ENCODE results near the gene MAN2B1. TPM values are rescaled to one million over a fixed set of nuclear protein-coding genes. Genes with fewer than 3 reads are reported as not detected.

Gene MAN2B1
- total RNA-seq, 3 donors from 2014 or later (not counting 1 experiment from before 2014, with no cell fraction given), result 107 to 118 (median 112) TPM

GRCh38 chr19:12689012-12689411, 22.5 kb upstream of the MAN2B1 start:
- Mint-ChIP-seq H3K27me3 (ENCODE audit: low read depth in 2 of 2) (no peaks in the 10 kb centered on the region), H3K4me1 (peaks cover 0 to 3% of the 10 kb centered on the region in 2 donors), H3K9me3 (no peaks in the 10 kb centered on the region), H3K4me3 (no peak overlapping the region), H3K36me3 (no peaks in the 10 kb centered on the region), H3K27ac (no peak overlapping the region)
- TF ChIP-seq CTCF (IDR thresholded peaks at IDR 0.05), result no peak
- Histone ChIP-seq H3K27me3 (ENCODE audit: control insufficient read depth, insufficient read depth, low read length) (no peaks in the 10 kb centered on the region), H3K4me3 (ENCODE audit: low read length) (no peak overlapping the region), H3K36me3 (ENCODE audit: control insufficient read depth, insufficient read depth, low read length) (no peaks in the 10 kb centered on the region), H3K9me3 (ENCODE audit: control insufficient read depth, insufficient read depth, low read length) (no peaks in the 10 kb centered on the region), H3K4me1 (ENCODE audit: control insufficient read depth, insufficient read depth, low read length) (no peaks in the 10 kb centered on the region), H3K27ac (ENCODE audit: low read length) (no peak overlapping the region)
- ATAC-seq (no peak), DNase-seq (no peak)
- whole genome bisulfite sequencing (ENCODE audit: insufficient coverage), result 81% methylated on average over 12 of the region's 12 CpGs
- intact Hi-C loops (cut with micrococcal nuclease), result no loop called here

- no peak for TF ChIP-seq CTCF (IDR thresholded peaks at IDR 0.05)
- Mint-ChIP-seq H3K27me3 (ENCODE audit: low read depth in 2 of 2) (no peaks in the 10 kb centered on the region), H3K4me3 (no peak within 1 kb of the TSS), H3K9me3 (no peaks in the 10 kb centered on the region), H3K4me1 (peaks cover 0 to 5% of the 10 kb centered on the region in 2 donors), H3K36me3 (no peaks in the 10 kb centered on the region), H3K27ac (no peak within 1 kb of the TSS)
- ATAC-seq (no peak), DNase-seq (no peak)
- no peak within 1 kb of the TSS for H3K4me3 ChIP-seq (ENCODE audit: low read length)
- no peak within 1 kb of the TSS for H3K27ac ChIP-seq (ENCODE audit: low read length)
- intact Hi-C loops (cut with micrococcal nuclease), result no loop called here
- 82% methylated on average over 9 of the region's 9 CpGs for WGBS (ENCODE audit: insufficient coverage)
- H3K4me1 ChIP-seq (ENCODE audit: control insufficient read depth, insufficient read depth, low read length), result no peaks in the 10 kb centered on the region
- H3K27me3 ChIP-seq (ENCODE audit: control insufficient read depth, insufficient read depth, low read length), result no peaks in the 10 kb centered on the region
- no peaks in the 10 kb centered on the region for H3K9me3 ChIP-seq (ENCODE audit: control insufficient read depth, insufficient read depth, low read length)
- H3K36me3 ChIP-seq (ENCODE audit: control insufficient read depth, insufficient read depth, low read length), result no peaks in the 10 kb centered on the region
Measured at GRCh38 chr19:12687496-12688196, 21.1 kb upstream of the MAN2B1 start, which contains the start of gene GNG14. GNG14 (plus strand) TSS chr19:12687998; CDS start chr19:12688049, 51 bp downstream.

GRCh38 chr19:12685831-12686230, 19.3 kb upstream of the MAN2B1 start:
- H3K27ac Mint-ChIP-seq, result no peak overlapping the region
- Histone ChIP-seq H3K27ac (ENCODE audit: low read length) (no peak overlapping the region), H3K27me3 (ENCODE audit: control insufficient read depth, insufficient read depth, low read length) (no peaks in the 10 kb centered on the region), H3K9me3 (ENCODE audit: control insufficient read depth, insufficient read depth, low read length) (no peaks in the 10 kb centered on the region), H3K4me1 (ENCODE audit: control insufficient read depth, insufficient read depth, low read length) (peaks cover 12% of the 10 kb centered on the region), H3K36me3 (ENCODE audit: control insufficient read depth, insufficient read depth, low read length) (no peaks in the 10 kb centered on the region), H3K4me3 (ENCODE audit: low read length) (no peak overlapping the region)
- no peaks in the 10 kb centered on the region for H3K9me3 Mint-ChIP-seq
- no peak for DNase-seq
- intact Hi-C loops (cut with micrococcal nuclease), result no loop called here
- WGBS (ENCODE audit: insufficient coverage), result 90% methylated on average over 3 of the region's 3 CpGs
- no peak overlapping the region for H3K4me3 Mint-ChIP-seq
- H3K36me3 Mint-ChIP-seq, result no peaks in the 10 kb centered on the region
- TF ChIP-seq CTCF (IDR thresholded peaks at IDR 0.05), result no peak
- no peak for ATAC-seq
- H3K27me3 Mint-ChIP-seq (ENCODE audit: low read depth in 2 of 2), result no peaks in the 10 kb centered on the region
- peaks cover 9 to 14% of the 10 kb centered on the region in 2 donors for H3K4me1 Mint-ChIP-seq
